GM04504 (cell line): ENCODE data around the gene SARS2.
"Not testable (repeated sequence)": the region's sequence is repeated elsewhere in the genome, so short reads cannot be mapped to it uniquely, and the experiment has no call there.

Experiments
- DNase-seq: peaks from one replicate; pipeline ENCODE4 v3.0.0-alpha.2; 2012; ENCODE audit warnings: low read depth

SARS2 gene

DNA sequence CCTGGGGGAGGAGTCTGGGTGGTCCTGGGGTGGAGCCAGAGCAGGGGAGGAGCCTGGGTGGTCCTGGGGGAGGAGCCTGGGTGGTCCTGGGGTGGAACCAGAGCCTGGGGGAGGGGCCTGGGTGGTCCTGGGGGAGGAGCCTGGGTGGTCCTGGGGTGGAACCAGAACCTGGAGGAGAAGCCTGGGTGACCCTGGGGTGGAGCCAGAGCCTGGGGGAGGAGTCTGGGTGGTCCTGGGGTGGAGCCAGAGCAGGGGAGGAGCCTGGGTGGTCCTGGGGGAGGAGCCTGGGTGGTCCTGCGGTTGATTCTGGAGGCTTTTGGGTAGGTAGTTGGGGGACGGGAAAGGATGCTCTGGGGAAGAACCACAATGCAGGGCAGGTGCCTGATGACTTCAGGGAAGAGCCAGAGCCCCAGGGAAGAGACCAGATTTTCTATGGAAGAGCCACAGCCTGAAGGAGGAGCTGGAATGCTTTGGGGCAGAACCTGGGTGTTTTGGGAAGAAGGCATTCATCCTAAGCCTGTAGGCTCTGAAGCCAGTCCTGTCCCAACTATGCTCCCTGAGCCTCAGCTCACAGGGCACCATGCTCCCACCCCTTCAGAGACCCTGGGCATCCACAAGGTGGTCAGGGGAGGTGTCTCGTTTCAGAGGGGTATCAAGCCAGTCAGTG lies 15.1 kb upstream of the SARS2 start:
- DNase-seq, result no peak

DNA sequence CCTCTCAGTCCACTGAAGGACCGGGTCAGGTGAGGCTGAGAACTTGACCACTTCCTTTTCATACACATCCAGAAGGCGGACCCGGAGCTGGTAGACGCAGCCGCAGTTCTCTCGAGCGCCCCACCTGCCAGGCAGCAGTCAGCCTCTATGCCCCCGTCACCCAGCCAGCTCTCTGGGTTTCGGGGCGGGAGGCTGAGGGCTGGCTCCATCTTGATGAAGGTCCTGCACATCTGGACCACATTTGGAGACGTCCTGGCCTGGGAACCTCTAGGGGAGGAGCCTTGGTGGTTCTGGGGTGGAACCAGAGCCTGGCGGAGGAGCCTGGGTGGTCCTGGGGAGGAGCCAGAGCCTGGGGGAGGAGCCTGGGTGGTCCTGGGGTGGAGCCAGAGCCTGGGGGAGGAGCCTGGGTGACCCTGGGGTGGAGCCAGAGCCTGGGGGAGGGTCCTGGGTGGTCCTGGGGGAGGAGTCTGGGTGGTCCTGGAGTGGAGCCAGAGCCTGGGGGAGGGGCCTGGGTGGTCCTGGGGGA lies 14.5 kb upstream of the SARS2 start:
- DNase-seq, result no peak

GRCh38 chr19:38942471-38943181 lies 12.1 kb upstream of the SARS2 start:
- DNase-seq, result no peak

DNA sequence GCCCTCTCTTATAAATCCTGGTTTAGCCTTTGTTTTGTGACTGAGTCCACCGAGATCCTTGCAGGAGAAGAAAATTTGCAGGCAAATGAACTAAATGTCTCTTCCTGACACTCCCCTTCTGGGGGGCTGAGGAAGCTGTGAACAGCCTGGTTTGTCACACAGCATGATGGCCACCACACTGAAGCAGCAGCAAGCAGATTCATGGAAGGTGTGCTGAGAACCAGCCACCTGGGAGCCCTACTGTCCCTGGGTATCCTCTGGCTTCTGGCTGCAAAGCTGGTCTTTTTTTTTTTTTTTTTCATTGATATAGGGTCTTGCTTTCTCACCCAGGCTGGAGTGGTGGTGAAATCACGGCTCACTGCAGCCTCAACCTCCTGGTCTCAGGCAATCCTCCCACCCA lies 11.4 kb upstream of the SARS2 start:
- DNase-seq, result no peak

GRCh38 chr19:38941466-38941865 lies 10.9 kb upstream of the SARS2 start:
- not testable (repeated sequence) for DNase-seq

GRCh38 chr19:38939957-38940356 lies 9.4 kb upstream of the SARS2 start:
- DNase-seq, result no peak

DNA sequence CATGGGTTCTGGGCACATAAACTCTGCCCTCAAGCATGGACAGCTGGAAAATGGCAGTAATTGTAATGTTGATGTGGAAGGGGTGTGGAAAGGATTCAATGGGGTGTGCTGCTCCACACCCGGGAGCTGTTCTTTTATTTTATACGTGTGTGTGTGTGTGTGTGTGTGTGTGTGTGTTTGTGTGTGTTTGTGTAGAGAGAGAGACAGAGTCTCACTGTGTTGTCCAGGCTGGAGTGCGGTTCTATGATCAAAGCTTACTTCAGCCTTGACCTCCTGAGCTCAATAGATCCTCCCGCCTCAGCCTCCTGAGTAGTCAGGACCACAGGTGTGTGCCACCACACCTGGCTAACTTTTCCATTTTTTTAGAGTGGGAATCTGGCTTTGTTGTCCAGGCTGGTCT lies 3.0 kb upstream of the SARS2 start:
- DNase-seq, result no peak

GRCh38 chr19:38932425-38933179 lies 2.0 kb upstream of the SARS2 start:
- DNase-seq, result no peak

GRCh38 chr19:38931521-38931793 lies 894 bp upstream of the SARS2 start:
- no peak for DNase-seq

DNA sequence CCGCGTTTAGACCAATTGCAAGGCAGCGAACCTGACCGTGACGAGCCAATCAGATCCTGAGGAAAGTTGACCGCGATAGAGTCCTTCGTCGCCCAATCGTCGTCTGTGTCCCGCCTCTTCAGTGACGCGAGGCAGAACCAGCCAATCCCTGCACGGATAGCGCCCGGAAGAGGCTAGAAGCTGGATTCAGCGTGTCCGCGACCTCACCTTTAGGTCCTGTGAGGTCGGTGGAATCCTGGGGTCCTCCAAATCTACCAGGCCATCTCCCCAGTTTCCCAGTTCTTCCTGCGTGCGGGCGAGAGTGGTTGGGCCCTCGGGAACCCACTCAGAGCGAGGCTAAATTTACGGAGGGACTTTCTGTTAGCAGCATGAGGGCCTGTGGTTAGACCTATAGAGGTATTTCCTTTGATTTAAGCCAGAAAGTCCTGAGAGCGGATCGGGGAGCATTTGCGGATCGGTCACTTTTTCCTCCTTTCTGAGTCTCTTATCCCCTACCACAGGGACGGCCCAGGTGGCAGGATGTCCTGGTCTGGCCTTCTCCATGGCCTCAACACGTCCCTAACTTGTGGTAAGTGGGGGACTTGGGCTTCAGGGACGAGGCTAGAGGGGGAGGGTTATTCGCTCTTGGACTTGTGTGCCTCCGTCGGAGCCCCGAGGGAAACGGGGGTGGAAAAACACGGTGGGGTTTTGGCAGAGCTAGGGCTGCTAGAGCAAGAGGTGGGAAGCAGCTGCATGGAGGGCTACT lies 385 bp upstream of the SARS2 start, which contains the start of gene MRPS12:
Gene MRPS12, plus strand, starts transcription at position 169 of the 745 bp plus-strand sequence. Its CDS starts 351 bp downstream, at position 520.
- peak; percentile 98 for DNase-seq

DNA sequence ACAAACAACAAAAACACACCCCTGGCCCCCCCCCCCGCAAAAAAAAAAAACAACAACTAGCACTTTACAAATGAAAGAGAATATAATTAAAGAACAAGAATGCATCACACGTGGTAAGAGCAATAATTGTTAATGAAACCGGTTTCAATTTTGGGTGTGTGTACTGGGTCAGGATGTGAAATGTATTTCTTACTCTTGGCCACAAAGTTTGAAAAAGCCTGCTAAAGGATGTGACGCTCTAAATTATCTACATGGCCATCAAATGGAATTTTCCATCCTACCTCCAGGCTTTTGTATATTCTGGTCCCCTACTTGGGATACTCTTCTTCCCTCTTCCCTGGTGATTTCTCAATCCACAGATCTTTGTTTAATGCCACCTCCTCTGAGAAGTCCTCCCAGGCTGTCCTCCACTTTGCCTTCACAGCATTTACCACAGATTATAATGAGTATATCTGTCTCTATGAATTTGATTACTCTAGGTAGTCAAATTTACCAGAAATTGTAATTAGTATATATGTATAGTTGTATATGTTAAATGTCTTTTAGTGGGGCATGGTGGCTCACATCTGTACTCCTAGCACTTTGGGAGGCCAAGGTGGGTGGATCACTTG lies 2.1 kb downstream of the SARS2 start:
- DNase-seq, result no peak

DNA sequence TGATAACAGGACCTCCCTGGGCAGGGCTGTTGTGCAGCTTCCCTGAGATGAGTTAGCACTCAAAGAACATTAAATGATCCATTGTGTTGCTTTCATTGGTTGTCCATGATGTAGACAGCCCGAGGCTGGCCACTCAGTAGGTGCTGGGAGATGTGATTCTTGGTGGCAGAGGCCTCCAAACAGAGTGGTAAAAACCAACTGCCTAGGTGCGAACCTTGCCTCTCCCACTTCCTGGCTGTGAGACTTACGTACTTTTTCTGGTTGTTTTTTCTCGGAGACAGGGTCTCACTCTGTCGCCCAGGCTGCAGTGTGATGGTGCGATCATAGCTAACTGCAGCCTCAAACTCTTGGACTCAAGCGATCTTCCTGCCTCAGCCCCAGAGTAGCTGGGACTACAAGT lies 6.2 kb downstream of the SARS2 start:
- no peak for DNase-seq

GRCh38 chr19:38922482-38922881 lies 8.1 kb downstream of the SARS2 start:
- no peak for DNase-seq

DNA sequence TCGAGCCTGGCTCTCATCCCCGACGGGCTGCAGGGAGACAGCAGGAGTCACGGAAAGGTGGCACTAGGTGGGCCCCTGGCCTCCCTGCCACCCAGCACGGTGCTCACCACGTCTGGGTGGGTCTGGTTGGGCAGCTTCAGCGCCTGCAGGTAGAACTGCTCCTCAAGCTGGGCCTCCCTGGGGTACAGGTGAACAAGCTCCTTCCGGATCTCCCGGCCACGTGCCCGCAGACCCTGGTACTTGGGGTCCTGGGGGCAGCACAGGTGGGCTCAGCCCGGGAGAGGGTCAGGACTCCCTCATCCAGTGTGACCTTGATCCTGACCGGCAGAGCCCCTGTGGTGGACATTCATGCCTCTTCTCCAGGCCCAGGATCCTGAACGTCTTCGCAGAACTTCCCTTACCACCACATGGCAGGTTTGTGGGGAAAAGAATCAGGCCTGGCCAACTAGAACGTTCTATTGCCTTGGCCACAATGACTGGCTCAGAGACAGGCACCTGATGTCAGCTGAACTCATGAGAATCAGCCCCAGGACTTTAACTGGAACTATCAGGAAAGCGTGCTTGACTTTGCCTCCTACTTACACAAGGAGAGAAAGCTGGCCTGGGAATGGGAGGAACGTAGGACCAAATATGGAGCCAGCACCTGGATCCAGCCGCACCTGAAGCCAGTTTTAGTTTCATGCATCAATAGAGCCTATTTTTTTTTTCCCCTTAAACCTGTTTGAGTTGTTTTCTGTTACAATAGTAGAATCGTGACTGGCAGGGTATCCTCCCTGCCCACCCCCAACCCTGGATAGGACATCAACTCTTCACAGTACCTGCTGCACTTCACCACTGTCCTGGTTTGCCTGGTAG lies 8.9 kb downstream of the SARS2 start:
- DNase-seq, result no peak

- DNase-seq, result no peak
These were observed 9.8 kb downstream of the SARS2 start for GRCh38 chr19:38920602-38921419.

DNA sequence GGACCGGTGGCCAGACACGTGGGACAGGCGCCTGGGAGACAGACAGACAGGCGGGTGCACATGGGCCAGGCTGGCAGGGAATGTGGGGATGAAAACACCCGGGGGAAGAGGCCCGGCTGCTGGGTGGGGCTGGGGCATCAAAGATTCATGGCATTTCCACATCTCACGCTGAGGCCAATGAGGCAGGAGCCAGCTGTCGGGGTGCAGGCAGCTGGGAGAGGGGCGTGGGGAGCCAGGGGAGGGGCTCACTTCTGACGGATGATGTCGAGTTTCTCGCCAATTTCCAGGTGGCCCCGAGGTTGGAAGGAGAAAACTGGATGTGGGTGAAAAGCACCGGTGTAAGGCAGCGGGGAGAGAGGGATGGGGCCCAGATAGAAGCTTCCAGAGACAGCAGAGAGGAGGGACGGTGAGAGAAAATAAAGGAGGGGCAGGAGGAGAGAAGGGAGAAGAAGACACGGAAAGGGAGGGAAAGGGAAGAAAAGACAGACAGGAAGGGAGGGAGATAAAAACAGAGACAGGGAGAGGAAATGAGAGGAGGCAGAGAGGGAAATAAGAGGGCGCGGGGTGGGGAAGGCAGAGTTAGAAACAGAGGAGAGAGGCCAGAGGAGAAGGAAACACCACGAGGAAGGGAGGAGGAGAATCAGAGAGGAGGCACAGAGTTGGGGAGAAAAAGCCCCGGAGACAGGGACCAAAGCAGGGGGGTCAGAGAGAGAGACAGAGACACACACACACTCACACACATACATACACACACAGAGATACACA lies 10.5 kb downstream of the SARS2 start:
- no peak for DNase-seq

DNA sequence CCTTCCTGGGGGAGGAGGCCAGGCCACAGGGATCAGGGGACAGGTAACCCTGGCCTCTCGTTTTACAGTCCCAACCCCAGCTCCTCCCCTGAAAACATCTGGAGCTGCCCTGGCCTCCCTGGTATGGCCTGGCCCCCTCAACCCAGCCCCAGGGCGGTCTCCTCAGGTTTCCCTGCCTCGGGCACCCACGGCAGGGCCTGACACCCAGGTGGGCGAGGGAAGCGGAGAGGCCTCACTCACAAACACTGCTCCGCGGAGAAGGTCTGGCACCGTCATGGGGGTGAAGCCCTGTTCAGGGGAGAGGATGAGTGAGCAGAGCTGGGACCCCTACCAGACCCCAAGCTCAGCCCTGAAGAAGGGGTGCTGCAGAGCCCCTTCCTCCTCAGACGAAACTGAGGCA lies 12.0 kb downstream of the SARS2 start:
- DNase-seq, result no peak

- no peak for DNase-seq
These were observed 12.6 kb downstream of the SARS2 start for GRCh38 chr19:38917921-38918491.

DNA sequence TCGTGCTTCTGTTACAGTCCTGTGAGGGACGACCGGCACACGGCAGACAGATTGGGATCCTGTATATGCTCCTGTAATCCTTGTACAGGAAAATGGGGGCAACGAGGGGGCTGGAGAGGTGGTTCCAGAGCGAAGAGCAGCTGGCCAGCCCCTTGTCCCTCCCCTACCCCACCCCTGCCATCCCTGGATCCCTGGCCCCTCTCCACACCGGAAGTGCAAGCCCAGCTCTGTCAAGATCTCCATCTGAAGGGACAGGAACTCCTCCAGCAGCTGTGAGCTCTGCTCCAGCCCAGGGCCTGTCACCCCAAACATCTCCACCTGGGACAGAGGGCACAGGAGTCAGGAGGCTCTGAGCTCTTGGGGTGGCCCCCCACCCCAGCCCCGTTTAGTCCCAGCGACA lies 13.0 kb downstream of the SARS2 start:
- no peak for DNase-seq
